RCC 7860 (cell line): ENCODE measurements around the gene PRRG2.

Experiments
- DNase-seq: peaks from one replicate; pipeline ENCODE4 v3.0.0-alpha.2; 2015; ENCODE audit warnings: low spot score
- FAIRE-seq: peaks from 2 replicates; lab custom pipeline; 2012; peaks lifted over from hg19 to GRCh38; lab: Jason Lieb, UNC

The PRRG2 gene

GRCh38 chr19:49636233-49636932, 55.3 kb downstream of the PRRG2 start:
- no peak for FAIRE-seq
- DNase-seq, result no peak

GRCh38 chr19:49637821-49638738, 57.0 kb downstream of the PRRG2 start:
- FAIRE-seq (peak; percentile 20), DNase-seq (peak; percentile 66)

GRCh38 chr19:49639401-49640112, 58.4 kb downstream of the PRRG2 start:
- DNase-seq, result no peak
- no peak for FAIRE-seq

GRCh38 chr19:49640113-49640898, 59.2 kb downstream of the PRRG2 start, which contains the start of gene RRAS:
Gene RRAS (minus strand): TSS chr19:49640143. CDS start chr19:49640098, 45 bp downstream.
- peak; percentile 99 for DNase-seq
- FAIRE-seq, result peak; percentile 93
